HG02884 (cell line): ENCODE data around the gene TTC27.
"Not testable (repeated sequence)": the region's sequence is repeated elsewhere in the genome, so short reads cannot be mapped to it uniquely, and the experiment has no call there.

Source experiments
- ATAC-seq: cut with Tn5 transposase; IDR thresholded peaks from one replicate; pipeline ENCODE4 v1.9.1; 2021; ENCODE audit warnings: mild to moderate bottlenecking, moderate library complexity; ENCODE audit not compliant: unreplicated experiment

Gene TTC27

GRCh38 chr2:32843699-32844098 lies 215.8 kb downstream of the TTC27 start:
- no peak for ATAC-seq

DNA sequence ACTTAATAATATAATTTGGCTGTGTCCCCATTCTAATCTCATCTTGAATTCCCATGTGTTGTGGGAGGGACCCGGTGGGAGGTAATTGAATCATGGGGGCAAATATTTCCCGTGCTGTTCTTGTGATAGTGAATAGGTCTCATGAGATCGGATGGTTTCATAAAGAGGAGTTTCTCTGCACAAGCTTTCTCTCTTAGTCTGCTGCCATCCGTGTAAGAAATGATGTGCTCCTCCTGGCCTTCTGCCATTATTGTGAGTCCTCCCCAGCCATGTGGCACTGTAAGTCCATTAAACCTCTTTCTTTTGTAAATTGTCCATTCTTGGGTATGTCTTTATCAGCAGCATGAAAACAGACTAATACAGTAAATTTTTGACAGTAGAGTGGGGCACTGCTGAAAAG lies 216.4 kb downstream of the TTC27 start:
- no peak for ATAC-seq

DNA sequence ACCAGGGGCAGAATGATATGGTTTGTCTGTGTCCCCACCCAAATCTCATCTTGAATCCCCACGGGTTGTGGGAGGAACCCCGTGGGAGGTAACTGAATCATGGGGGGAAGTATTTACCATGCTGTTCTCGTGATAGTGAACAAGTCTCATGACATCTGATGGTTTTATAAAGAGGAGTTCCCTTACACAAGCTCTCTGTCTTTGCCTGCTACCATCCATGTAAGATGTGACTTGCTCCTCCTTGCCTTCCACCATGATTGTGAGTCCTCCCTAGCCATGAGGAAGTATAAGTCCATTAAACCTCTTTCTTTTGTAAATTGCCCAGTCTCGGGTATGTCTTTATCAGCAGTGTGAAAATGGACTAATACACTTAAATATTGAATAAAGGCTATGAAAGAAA lies 218.4 kb downstream of the TTC27 start:
- not testable (repeated sequence) for ATAC-seq

DNA sequence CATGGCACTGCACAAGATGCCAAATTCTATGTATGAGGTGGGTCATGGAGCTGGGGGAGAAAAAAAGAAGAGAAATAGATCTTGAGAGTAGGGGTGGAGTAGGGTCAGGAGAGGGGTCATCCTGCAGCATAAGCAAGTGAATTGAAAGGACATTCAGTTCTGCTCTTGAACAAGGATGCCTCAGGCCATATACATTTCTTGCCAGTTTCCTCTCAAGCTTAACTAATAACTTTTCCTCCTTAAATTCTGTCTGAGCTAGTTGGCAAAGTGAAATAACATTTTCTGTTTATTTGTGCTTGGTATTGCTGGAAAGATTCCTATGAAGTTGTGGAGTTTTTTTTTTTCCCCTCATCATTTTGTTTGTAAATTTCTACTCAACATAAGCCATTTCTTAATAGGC lies 219.9 kb downstream of the TTC27 start:
- no peak for ATAC-seq

- ATAC-seq = no peak
Observed at GRCh38 chr2:32849456-32850194, 221.8 kb downstream of the TTC27 start.

- no peak for ATAC-seq
Observed at GRCh38 chr2:32851777-32852439, 224.1 kb downstream of the TTC27 start.

DNA sequence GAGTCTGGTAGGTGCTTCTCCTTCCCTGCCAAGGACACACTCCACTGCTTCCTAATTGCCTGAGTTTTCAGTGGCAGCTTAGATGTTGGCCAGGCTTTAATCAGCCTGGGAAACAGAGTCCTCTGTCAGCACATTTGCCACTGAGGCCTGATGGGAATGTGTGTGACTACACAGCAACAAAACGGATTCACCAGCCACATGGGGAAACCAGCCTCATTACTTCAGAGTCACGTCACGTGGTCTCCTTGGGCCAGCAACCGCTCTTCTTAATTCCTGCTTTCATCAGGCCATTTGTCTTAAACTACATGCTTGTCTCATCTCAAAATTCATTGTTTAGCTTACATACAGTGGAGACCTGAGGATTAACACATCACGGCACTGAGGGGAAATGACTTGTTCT lies 225.0 kb downstream of the TTC27 start:
- no peak for ATAC-seq

DNA sequence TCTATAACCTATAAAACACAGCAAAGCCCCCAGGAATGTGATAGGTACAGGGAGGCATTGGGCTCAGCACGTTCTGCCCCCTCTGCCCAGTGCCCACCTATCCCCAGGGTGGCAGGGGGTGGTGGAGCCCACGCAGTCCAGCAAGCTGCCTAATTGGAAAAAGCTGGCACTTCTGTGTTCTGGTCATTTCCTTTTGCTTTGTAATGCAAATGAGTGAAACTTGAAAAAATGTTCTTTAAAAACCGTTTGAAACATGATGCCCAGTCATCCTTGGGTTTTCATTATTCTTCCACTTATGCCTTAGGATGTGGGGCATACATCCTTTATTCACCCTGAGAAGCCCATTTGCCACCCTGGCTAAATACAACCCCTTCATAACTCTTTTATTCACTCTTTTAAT lies 229.0 kb downstream of the TTC27 start:
- ATAC-seq = no peak

- ATAC-seq = no peak
Observed at GRCh38 chr2:32858713-32859112, 230.9 kb downstream of the TTC27 start.

GRCh38 chr2:32860385-32860784 lies 232.5 kb downstream of the TTC27 start:
- ATAC-seq = no peak

GRCh38 chr2:32862269-32863055 lies 234.6 kb downstream of the TTC27 start:
- no peak for ATAC-seq

- ATAC-seq = no peak
Observed at GRCh38 chr2:32863326-32863725, 235.5 kb downstream of the TTC27 start.

DNA sequence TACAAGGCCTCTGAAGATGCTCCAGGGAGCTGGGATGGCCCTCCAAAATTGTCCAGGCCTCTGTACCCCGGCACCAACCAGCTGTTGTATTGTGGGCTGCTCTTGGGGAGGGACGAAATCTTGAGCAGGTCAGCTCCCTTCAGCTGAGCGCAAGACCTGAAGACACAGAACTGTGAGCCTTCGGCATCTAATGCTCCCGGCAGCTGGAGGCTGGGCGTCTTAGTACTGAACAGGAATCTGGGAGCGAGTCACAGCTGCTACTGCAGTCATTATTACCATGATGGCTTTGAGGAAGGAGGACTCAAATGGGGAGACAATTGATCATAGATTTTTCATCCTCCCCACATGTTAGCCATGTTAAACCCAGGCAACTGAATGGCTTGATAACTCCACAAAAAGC lies 236.0 kb downstream of the TTC27 start:
- ATAC-seq = no peak

GRCh38 chr2:32864334-32865111 lies 236.7 kb downstream of the TTC27 start:
- ATAC-seq = no peak

DNA sequence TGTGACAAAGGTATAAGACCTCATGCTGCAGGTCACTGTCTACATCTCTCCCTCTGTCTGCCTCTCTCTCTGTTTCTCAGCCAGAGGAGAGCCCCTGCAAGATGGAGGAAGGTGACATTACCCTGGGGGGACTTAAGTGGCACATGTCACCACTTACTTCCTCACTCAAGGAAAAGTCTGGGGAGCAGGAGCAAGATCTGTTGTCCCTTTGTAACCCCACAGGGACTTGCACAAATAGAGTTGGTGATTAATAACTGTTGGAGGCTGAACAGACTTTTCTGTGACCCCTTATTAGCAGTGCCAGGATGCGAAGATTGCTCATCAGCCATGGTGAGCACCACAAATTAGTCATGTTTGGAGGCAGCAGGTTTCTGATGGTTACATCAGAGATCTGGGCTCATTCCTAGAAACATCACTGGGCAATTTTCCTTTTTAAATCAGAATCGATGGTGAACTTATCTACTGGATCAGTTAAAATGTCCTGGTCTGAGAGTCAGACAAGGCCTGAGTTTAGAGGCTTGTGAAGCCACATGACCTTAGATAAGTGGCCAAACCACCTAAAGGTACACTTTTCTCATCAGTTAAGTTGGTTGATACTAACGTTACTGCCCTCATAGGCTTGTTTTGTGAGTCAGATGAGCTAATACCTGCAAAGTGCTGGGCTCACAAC lies 237.7 kb downstream of the TTC27 start:
- ATAC-seq = no peak

DNA sequence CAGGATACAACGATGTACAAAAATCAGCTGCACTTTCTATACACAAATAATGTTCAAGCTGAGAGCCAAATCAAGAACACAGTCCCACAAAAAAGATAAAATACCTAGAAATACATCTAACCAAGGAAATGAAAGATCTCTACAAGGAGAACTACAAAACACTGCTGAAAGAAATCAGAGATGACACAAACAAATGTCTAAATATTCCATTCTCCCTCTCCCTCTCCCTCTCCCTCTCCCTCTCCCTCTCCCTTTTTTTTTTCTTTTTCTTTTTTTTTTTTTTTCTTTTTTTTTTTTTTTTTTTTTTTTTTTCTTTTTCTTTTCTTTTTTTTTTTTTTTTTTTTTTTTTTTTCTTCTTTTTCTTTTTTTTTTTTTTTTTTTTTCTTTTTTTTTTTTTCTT lies 238.6 kb downstream of the TTC27 start:
- not testable (repeated sequence) for ATAC-seq
